Neuronal stem cell (in vitro differentiated cells): Measurements from ENCODE around the gene TAS2R41.

ENCODE experiments used
- DNase-seq: peaks from one replicate; pipeline ENCODE4 v3.0.0-alpha.2; 2013; ENCODE audit warnings: low spot score
- H2AFZ ChIP-seq: one replicate; pipeline ENCODE4 v1.6.1; 2013; ENCODE audit warnings: mild to moderate bottlenecking, low read length, inconsistent platforms
- H2AK5ac ChIP-seq: 2 replicates; pipeline ENCODE4 v1.6.1; 2013; ENCODE audit warnings: low read depth, mild to moderate bottlenecking, inconsistent platforms, low read length, moderate library complexity, mixed read lengths
- H2BK120ac ChIP-seq: 2 replicates; pipeline ENCODE4 v1.6.1; 2013; ENCODE audit warnings: low read depth, mild to moderate bottlenecking, inconsistent platforms, low read length, moderate library complexity, mixed read lengths
- H2BK12ac ChIP-seq: one replicate; pipeline ENCODE4 v1.6.1; 2013; ENCODE audit warnings: low read length, inconsistent platforms
- H2BK15ac ChIP-seq: 2 replicates; pipeline ENCODE4 v1.6.1; 2013; ENCODE audit warnings: mild to moderate bottlenecking, low read length, inconsistent platforms, mixed read lengths
- H2BK5ac ChIP-seq: one replicate; pipeline ENCODE4 v1.6.1; 2013; ENCODE audit warnings: inconsistent platforms, mild to moderate bottlenecking, low read length, moderate library complexity
- H3K14ac ChIP-seq: one replicate; pipeline ENCODE4 v1.6.1; 2013; ENCODE audit warnings: low read length, inconsistent platforms
- H3K18ac ChIP-seq: 2 replicates; pipeline ENCODE4 v1.6.1; 2013; ENCODE audit warnings: low read length, inconsistent platforms
- H3K23ac ChIP-seq: 2 replicates; pipeline ENCODE4 v1.6.1; 2013; ENCODE audit warnings: low read depth, mild to moderate bottlenecking, mixed read lengths, low read length, inconsistent platforms; ENCODE audit not compliant: poor library complexity
- H3K27ac ChIP-seq: replicated peaks from 3 replicates; pipeline ENCODE4 v1.5.1; 2013; ENCODE audit warnings: low read length, inconsistent platforms
- H3K27me3 ChIP-seq, 3 experiments: 2 replicates each; pipeline ENCODE4 v1.6.1; 2013; ENCODE audit warnings: low read length in 3 of 3, mild to moderate bottlenecking in 2 of 3, inconsistent platforms in 1 of 3, low read depth in 1 of 3, mixed read lengths in 1 of 3, moderate library complexity in 1 of 3; ENCODE audit not compliant: control insufficient read depth in 3 of 3, insufficient read depth in 3 of 3
- H3K36me3 ChIP-seq, 2 donors: replicated peaks in 1 of 2; 2 replicates each; pipeline ENCODE4 v1.6.1; 2013; ENCODE audit warnings: low read length in 2 of 2; ENCODE audit not compliant: control insufficient read depth in 2 of 2, insufficient read depth in 2 of 2
- H3K4ac ChIP-seq: 2 replicates; pipeline ENCODE4 v1.6.1; 2013; ENCODE audit warnings: inconsistent platforms, mild to moderate bottlenecking, low read length, moderate library complexity
- H3K4me1 ChIP-seq, 2 donors: 1 replicate in 1 of 2; 2 replicates in 1 of 2; pipeline ENCODE4 v1.6.1; 2013; ENCODE audit warnings: low read length in 2 of 2, low read depth in 1 of 2; ENCODE audit not compliant: control insufficient read depth in 2 of 2, insufficient read depth in 1 of 2
- H3K4me2 ChIP-seq: one replicate; pipeline ENCODE4 v1.6.1; 2013; ENCODE audit warnings: mild to moderate bottlenecking, low read length, inconsistent platforms; ENCODE audit not compliant: insufficient read depth, poor library complexity, severe bottlenecking
- H3K4me3 ChIP-seq, 2 donors: 2 replicates each; pipeline ENCODE4 v1.5.1; 2013; ENCODE audit warnings: low read length in 2 of 2, mild to moderate bottlenecking in 2 of 2, inconsistent platforms in 1 of 2, moderate library complexity in 1 of 2
- H3K79me1 ChIP-seq: one replicate; pipeline ENCODE4 v1.6.1; 2013; ENCODE audit warnings: low read depth, mild to moderate bottlenecking, inconsistent platforms, low read length, moderate library complexity
- H3K9ac ChIP-seq: one replicate; pipeline ENCODE4 v1.6.1; 2013; ENCODE audit warnings: mild to moderate bottlenecking, low read depth, low read length, inconsistent platforms; ENCODE audit not compliant: poor library complexity
- H3K9me3 ChIP-seq, 2 donors: replicated peaks in 1 of 2; 2 replicates each; pipeline versions ENCODE3 to v1.6.1; 2013; ENCODE audit warnings: low read length in 2 of 2, mild to moderate bottlenecking in 2 of 2, inconsistent platforms in 1 of 2, low read depth in 1 of 2, mixed read lengths in 1 of 2, moderate library complexity in 1 of 2; ENCODE audit not compliant: control insufficient read depth in 2 of 2, insufficient read depth in 1 of 2
- H4K8ac ChIP-seq: one replicate; pipeline ENCODE4 v1.6.1; 2013; ENCODE audit warnings: low read depth, mild to moderate bottlenecking, inconsistent platforms, low read length, moderate library complexity
- H4K91ac ChIP-seq: one replicate; pipeline ENCODE4 v1.6.1; 2013; ENCODE audit warnings: low read length, low read depth, mild to moderate bottlenecking, inconsistent platforms; ENCODE audit not compliant: poor library complexity
- WGBS, 2 donors: extraction: QIAGEN DNeasy Blood & Tissue Kit; methylation state at CpG; one replicate each; pipeline ENCODE4 v1.1.7; 2013; ENCODE audit warnings: missing lambda C conversion rate in 2 of 2, mixed read lengths in 1 of 2; ENCODE audit not compliant: insufficient read length in 2 of 2, insufficient replicate concordance in 1 of 2; ENCODE audit errors: extremely low coverage in 2 of 2; 5-methylcytosine and 5-hydroxymethylcytosine counted together

The TAS2R41 gene

GRCh38 chr7:143451746-143452145 lies 25.9 kb upstream of the TAS2R41 start:
- WGBS, 2 donors: no CpG with 5 or more reads among the region's 1 CpG
- no peak overlapping the region for H4K8ac ChIP-seq
- H2BK12ac ChIP-seq: no peak overlapping the region
- H2AK5ac ChIP-seq: no peak overlapping the region
- H2AFZ ChIP-seq: no peak overlapping the region
- no peak overlapping the region for H3K27ac ChIP-seq
- H2BK15ac ChIP-seq: no peak overlapping the region
- H3K79me1 ChIP-seq: no peaks in the 10 kb centered on the region
- DNase-seq: no peak
- no peak overlapping the region for H3K4me2 ChIP-seq
- no peak overlapping the region for H3K4me3 ChIP-seq
- H3K27me3 ChIP-seq: no peaks in the 10 kb centered on the region
- no peak overlapping the region for H3K14ac ChIP-seq
- H3K36me3 ChIP-seq: no peaks in the 10 kb centered on the region
- H3K9me3 ChIP-seq: no peaks in the 10 kb centered on the region
- peaks cover 3 to 7% of the 10 kb centered on the region in 2 donors for H3K4me1 ChIP-seq
- no peak overlapping the region for H2BK5ac ChIP-seq
- H4K91ac ChIP-seq: no peak overlapping the region
- no peak overlapping the region for H3K23ac ChIP-seq
- H3K18ac ChIP-seq: no peak overlapping the region
- H3K9ac ChIP-seq: no peak overlapping the region
- H3K4ac ChIP-seq: no peak overlapping the region
- no peak overlapping the region for H2BK120ac ChIP-seq

DNA sequence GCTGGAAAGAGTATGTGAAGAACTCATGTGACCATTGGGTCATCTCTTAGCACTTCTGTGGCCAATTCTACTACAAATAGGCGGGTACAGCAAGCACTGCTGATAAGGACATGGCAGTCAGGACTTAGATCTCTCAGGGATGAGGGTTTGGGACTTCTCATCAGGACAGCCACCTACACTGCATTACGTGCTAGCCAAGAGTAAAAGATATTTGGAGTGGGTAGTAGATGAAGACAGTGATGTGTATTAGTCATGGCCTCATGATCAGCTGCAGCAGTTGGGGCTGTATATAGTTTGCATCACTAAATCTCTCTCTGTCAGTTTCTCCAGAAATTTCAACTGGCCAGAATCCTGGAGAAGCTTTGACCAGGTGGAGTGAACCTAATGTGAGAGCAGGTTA lies 25.2 kb upstream of the TAS2R41 start:
- no peak overlapping the region for H2BK12ac ChIP-seq
- no peak for DNase-seq
- H3K4ac ChIP-seq: no peak overlapping the region
- H3K9ac ChIP-seq: no peak overlapping the region
- H2AK5ac ChIP-seq: no peak overlapping the region
- peaks cover 2 to 3% of the 10 kb centered on the region in 2 donors for H3K4me1 ChIP-seq
- H3K23ac ChIP-seq: no peak overlapping the region
- no peak overlapping the region for H3K4me3 ChIP-seq
- no peak overlapping the region for H4K8ac ChIP-seq
- H3K4me2 ChIP-seq: no peak overlapping the region
- H3K36me3 ChIP-seq: no peaks in the 10 kb centered on the region
- H3K18ac ChIP-seq: no peak overlapping the region
- no peak overlapping the region for H2BK120ac ChIP-seq
- H4K91ac ChIP-seq: no peak overlapping the region
- H3K27ac ChIP-seq: no peak overlapping the region
- H3K14ac ChIP-seq: no peak overlapping the region
- no peak overlapping the region for H2BK5ac ChIP-seq
- H3K79me1 ChIP-seq: no peaks in the 10 kb centered on the region
- no peak overlapping the region for H2BK15ac ChIP-seq
- no peak overlapping the region for H2AFZ ChIP-seq
- WGBS, 2 donors: no CpG with 5 or more reads among the region's 2 CpGs
- H3K9me3 ChIP-seq: no peaks in the 10 kb centered on the region
- no peaks in the 10 kb centered on the region for H3K27me3 ChIP-seq

- no peak for DNase-seq
- Histone ChIP-seq H2BK120ac (no peak overlapping the region), H2AFZ (no peak overlapping the region), H3K4me2 (no peak overlapping the region), H2BK15ac (no peak overlapping the region), H3K27ac (no peak overlapping the region), H3K27me3 (no peaks in the 10 kb centered on the region), H3K4ac (no peak overlapping the region), H4K8ac (no peak overlapping the region), H3K4me1 (peaks cover 0 to 3% of the 10 kb centered on the region in 2 donors), H3K14ac (no peak overlapping the region), H3K4me3 (no peak overlapping the region), H3K79me1 (no peaks in the 10 kb centered on the region), H3K9ac (no peak overlapping the region), H3K23ac (no peak overlapping the region), H3K36me3 (no peaks in the 10 kb centered on the region), H2AK5ac (no peak overlapping the region), H3K18ac (no peak overlapping the region), H3K9me3 (no peaks in the 10 kb centered on the region), H4K91ac (no peak overlapping the region), H2BK5ac (no peak overlapping the region), H2BK12ac (no peak overlapping the region)
- no CpG with 5 or more reads among the region's 1 CpG for WGBS, 2 donors
Measured at GRCh38 chr7:143454091-143454680, 23.5 kb upstream of the TAS2R41 start.

DNA sequence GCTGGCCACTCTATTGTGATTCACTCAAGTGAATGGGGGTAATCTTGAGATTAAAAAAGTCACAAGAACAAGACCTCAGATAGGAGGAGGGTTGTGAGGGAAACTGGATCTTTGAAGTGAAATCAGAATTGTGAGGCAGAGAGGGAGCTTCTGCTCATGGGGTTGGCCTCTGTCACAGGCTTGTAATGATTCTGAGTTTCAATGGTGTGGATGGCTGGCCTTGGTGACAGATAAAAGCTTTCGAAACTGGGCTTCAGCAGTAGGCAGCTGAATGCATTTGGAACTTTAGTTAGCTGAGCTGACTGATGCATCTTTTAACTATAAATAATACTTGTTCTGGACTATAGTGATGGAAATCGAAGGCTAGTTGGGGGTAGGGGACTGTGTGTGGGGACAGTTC lies 22.2 kb upstream of the TAS2R41 start:
- Histone ChIP-seq H3K27ac (no peak overlapping the region), H4K91ac (no peak overlapping the region), H2BK15ac (no peak overlapping the region), H3K4ac (no peak overlapping the region), H3K14ac (no peak overlapping the region), H2AFZ (no peak overlapping the region), H3K9me3 (no peaks in the 10 kb centered on the region), H3K4me2 (no peak overlapping the region), H2BK12ac (no peak overlapping the region), H2AK5ac (no peak overlapping the region), H3K18ac (no peak overlapping the region), H2BK5ac (no peak overlapping the region), H3K4me3 (no peak overlapping the region), H2BK120ac (no peak overlapping the region), H4K8ac (no peak overlapping the region), H3K9ac (no peak overlapping the region), H3K36me3 (no peaks in the 10 kb centered on the region), H3K4me1 (peaks cover 0 to 3% of the 10 kb centered on the region in 2 donors), H3K23ac (no peak overlapping the region), H3K27me3 (no peaks in the 10 kb centered on the region), H3K79me1 (no peaks in the 10 kb centered on the region)
- no CpG with 5 or more reads among the region's 2 CpGs for WGBS, 2 donors
- DNase-seq: no peak
